GM21723 (cell line): ENCODE measurements around the gene ZNF514.
"Not testable (repeated sequence)": the region's sequence is repeated elsewhere in the genome, so short reads cannot be mapped to it uniquely, and the experiment has no call there.

Experiments
- ATAC-seq: cut with Tn5 transposase; IDR thresholded peaks from one replicate; pipeline ENCODE4 v1.9.1; 2021; ENCODE audit warnings: mild to moderate bottlenecking, moderate library complexity; ENCODE audit not compliant: unreplicated experiment

The ZNF514 gene

DNA sequence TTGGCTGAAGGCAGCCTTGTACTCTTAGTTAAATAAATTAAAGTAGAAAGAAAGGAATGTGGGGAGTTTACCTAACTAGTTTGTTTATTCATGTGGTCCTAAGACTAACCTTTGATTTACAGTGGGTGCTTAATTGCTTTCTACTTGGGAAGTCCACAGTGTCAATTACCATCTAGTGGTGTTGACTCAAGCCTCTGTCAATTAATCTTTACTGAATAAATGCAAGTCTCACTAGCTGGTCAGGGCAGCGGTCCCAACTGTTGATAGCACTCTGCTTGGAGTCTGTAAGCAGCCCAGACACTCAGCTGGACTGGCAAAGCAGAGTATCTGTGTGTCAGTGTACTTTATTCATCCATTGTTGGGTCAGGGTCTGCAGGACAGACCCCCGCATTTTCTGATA lies 15.8 kb downstream of the ZNF514 start:
- no peak for ATAC-seq

DNA sequence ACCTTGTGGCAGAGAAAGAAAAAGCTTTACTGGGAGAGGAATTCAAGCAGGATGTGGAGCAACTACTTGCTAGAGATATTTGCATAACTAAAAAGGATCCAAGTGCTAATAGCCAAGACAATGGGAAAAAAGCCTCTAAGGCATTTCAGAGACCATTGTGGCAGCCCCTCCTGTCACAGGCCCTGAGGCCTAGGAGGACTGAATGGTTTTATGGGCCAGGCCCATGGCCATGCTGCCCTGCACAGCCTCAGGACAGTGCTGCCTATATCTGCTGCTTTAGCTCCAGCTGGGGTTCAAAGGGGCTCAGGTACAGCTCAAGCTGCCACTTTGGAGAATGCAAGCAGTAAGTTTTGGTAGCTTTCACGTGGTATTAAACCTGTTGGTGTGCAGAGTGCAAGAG lies 20.9 kb downstream of the ZNF514 start:
- no peak for ATAC-seq

DNA sequence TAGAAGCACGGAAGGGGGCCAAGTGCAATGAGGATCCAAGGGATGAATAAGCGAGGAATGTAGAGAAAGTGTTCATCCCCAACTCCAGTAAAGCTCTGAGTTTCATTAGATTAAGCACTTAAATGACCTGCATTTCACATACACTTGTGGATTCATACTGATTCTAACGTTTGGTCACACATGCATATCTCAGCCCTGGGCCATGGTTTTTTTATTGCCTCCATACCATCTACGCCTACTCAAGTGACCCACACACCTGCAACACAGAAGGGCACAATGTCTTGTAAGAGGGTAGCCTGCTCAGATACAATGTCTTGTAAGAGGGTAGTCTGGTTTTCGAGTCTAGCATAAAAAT lies 37.5 kb downstream of the ZNF514 start:
- peak; percentile 16 for ATAC-seq

DNA sequence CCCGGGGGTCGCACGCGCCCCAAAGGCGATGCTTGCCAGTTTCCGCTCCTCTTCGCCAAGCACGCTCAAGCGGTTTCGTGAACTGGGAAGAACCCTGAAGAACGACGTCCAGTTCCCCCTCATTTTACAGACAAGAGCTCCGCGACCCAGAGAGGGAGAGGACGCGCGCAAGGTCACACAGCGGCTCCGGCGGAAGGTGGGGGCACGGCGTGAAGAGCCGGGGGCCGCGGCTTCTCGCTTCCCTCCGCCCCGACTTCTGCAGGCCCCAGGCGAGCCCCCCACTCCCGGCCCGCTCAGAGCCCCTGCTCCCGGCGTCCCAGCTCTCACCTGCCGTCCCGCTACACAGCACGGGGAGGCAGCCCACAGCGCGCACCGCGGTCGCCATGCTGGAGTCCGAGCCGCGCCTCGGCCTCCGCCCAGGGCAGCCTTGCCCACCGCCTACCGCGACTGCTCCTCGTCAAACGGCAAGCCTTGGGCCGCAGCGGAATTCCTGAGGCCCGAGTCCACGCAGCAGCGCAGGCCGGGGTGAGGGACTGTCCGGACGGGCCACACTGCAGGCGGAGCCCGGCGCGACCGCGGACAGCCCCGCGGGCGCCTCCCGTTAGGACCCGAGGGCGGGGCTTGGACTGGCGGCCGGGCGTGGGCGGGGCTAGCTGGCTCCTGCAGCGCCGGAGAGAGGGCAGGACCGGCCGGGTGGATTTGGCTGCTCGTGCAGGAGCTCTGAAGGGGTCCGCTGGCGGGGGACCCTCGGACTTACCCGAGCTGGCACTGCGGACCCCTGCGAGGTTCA lies 38.0 kb downstream of the ZNF514 start, which contains the start of gene MRPS5:
Gene MRPS5, minus strand, starts transcription at position 402 of the 790 bp plus-strand sequence. Its CDS starts 17 bp downstream, at position 385.
- ATAC-seq = peak; percentile 92

DNA sequence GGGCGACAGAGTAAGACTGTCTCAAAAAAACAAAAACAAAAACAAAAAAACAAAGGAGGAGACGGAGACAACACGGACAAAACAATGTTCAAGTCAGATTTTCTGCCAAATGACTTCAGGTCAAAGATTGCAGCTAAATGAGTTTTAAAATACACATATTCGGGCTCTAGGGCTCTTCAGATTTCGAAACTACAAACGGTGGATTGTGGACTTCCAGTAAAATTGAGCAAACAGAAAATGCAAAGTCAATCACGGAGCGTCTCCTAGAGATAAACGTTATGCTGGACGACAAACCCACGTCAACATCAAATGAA lies 38.6 kb downstream of the ZNF514 start:
- ATAC-seq = no peak

DNA sequence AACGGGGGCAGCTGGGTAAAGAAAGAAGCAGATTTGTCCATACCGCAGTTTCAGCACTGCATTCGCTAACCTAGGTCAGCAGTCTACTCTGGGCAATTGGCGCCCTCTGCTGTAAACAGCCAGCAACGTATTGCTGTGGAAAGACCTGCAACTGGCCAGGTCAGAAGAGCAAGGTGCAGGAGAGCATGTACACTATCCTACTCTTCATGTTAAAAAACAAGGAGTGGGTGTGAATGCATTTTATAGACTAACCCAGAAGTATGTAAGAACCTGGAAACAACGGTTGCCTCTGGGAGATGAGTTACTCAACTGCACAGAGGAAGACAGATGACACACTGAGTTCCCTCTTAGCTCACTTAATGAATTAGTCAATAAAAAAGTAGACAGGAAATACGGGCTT lies 44.2 kb downstream of the ZNF514 start:
- ATAC-seq = peak; percentile 94

DNA sequence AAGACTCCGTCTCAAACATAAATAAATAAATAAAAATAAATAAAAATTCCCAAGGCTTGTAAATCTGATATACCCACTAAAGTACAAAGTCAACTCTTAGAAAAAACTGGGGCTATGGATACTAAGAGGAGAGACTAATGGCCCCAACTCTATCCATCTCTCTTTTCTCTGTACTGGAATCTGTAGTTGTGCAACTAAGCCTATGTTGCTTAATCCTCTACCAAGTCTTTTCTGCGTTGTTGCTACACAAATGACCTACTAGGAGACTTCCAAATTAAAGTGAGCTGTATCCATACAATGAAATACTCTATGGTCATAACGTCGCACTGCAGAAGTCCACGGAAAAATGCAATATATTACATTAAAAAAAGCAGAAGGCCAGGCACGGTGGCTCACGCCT lies 46.2 kb downstream of the ZNF514 start:
- ATAC-seq = no peak

DNA sequence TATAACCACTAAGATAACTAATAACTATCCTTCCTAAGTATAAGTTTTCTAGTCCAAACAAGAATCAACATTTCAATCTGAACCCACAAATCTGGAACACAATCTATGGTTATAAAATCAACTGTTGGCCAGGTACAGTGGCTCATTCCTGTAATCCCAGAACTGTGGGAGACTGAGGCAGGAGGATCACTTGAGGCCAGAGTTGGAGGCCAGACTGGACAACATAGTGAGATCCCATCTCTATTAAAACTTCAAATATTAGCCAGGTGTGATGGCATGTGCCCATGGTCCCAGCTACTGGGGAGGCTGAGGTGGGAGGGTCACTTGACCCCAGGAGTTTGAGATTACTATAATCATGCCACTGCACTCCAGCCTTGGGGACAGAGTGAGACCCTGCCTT lies 49.3 kb downstream of the ZNF514 start:
- no peak for ATAC-seq

DNA sequence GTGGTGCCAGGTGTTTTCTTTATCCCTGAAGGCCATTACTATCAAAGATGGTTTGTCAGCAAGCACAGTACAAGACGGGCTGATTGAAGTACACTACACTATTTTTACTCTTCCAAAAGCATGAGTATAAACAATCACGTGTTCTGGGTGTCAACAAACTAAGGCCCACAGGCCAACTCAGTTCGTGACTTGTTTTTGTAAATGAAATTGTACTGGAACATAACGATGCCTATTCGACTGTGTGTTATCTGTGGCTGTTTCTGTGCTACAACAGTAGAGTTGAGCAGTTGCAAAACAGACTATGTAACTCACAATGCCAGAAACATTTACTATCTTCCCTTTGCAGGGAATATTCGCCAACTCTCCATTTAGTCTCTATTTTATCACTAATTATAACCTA lies 50.4 kb downstream of the ZNF514 start:
- no peak for ATAC-seq

DNA sequence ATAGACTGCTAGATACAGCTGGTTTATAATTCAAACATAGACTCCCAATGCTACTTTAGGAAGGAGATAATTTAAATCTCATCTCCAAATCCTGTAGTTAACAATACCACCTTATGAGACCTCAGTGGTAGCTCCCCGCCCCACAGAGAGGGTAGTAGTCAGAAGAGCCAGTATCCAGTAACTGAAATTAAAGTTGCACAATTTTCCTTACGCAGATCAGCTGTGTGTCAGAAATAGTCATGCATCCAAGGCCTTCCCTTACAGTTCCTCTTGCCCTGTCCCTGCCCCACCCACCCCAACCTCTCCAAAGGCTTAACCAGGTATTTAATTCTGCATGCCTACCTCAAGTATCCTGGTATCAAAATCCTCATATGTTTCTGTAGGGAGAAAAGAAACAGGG lies 53.6 kb downstream of the ZNF514 start:
- no peak for ATAC-seq

DNA sequence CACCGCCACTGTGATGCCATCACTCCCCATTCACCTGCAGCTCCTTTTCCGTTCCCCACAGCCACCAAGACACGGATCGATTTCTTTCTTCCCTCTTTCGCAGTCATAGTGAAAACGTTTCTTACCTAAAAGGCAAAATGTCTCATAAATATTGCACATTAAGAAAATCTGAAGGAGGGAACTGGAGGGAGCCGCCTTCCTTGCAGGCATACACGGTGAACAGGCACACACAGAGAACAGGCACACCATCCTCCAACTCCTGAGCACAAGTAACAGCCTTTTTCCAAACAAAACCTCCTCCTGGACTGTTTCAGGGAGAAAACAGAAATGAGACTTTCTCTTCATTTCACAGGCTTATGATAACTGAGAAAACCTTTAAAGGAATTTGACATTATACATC lies 55.0 kb downstream of the ZNF514 start:
- no peak for ATAC-seq

DNA sequence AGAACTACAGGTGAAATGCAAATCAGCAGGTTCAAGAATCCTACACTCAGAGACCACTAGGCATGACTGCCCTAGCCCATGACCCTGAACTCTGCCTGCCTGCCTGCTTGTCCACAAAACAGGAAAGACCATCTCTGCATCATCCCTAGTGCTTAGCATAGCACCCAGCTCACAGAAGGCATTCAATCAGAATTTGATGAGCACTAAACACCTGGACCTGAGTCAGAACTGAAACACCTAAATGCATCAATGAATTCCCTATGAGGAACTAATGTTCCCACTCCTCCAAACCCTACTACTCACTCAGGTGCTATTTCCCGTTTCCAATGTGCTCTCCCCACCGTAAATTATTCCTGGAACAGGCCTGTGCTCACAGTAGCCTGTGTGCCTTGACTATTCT lies 59.7 kb downstream of the ZNF514 start:
- no peak for ATAC-seq

DNA sequence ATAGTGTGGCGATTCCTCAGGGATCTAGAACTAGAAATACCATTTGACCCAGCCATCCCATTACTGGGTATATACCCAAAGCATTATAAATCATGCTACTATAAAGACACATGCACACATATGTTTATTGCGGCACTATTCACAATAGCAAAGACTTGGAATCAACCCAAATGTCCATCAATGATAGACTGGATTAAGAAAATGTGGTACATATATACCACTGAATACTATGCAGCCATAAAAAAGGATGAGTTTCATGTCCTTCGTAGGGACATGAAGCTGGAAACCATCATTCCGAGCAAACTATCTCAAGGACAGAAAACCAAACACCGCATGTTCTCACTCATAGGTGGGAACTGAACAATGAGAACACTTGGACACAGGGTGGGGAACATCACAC lies 61.4 kb downstream of the ZNF514 start:
- not testable (repeated sequence) for ATAC-seq
